ENCODE results near the gene UBE2F. TPM values are rescaled to one million over a fixed set of nuclear protein-coding genes. Genes with fewer than 3 reads are reported as not detected.
A peak's percentile ranks its signal among the peaks of the same experiment; 100 is the strongest.

UBE2F gene
- total and polyA plus RNA-seq, 2 of the 13 experiments (the other 11 are each of a cell fraction or from before 2014, with no cell fraction given): 35.4 to 73.1 TPM

GRCh38 chr2:238060096-238060541, 93.3 kb downstream of the UBE2F start (continued):
- TF ChIP-seq HINFP (CRISPR knock-in tag; IDR thresholded peaks at IDR 0.05; ENCODE audit: low read depth) (peak; percentile 93), ZNF784 (CRISPR knock-in tag; IDR thresholded peaks at IDR 0.05; ENCODE audit: borderline replicate concordance) (no peak), ZNF567 (CRISPR knock-in tag; IDR thresholded peaks at IDR 0.05; ENCODE audit: borderline replicate concordance) (no peak), HNF1A (IDR thresholded peaks at IDR 0.05; ENCODE audit: low read depth) (no peak), HNF1A (CRISPR knock-in tag; IDR thresholded peaks at IDR 0.05; ENCODE audit: borderline replicate concordance) (no peak), CREBL2 (CRISPR knock-in tag; IDR thresholded peaks at IDR 0.05; ENCODE audit: borderline replicate concordance) (0 out of 2 replicates have a peak, but pooled peaks have one; percentile 52), ZNF101 (CRISPR knock-in tag; IDR thresholded peaks at IDR 0.05; ENCODE audit: borderline replicate concordance, low read depth) (0 out of 2 replicates have a peak, but pooled peaks have one; percentile 10), ZNF234 (CRISPR knock-in tag; conservative IDR thresholded peaks at IDR 0.05) (0 out of 2 replicates have a peak, but pooled peaks have one; percentile 88), NKX3-1 (CRISPR knock-in tag; IDR thresholded peaks at IDR 0.05) (no peak), CCDC6 (CRISPR knock-in tag; IDR thresholded peaks at IDR 0.05) (0 out of 2 replicates have a peak, but pooled peaks have one; percentile 17), ZNF547 (CRISPR knock-in tag; IDR thresholded peaks at IDR 0.05) (no peak), SNAPC5 (CRISPR knock-in tag; IDR thresholded peaks at IDR 0.05; ENCODE audit: borderline replicate concordance) (0 out of 2 replicates have a peak, but pooled peaks have one; percentile 25), PCBP1 (IDR thresholded peaks at IDR 0.05; ENCODE audit: borderline replicate concordance, low read depth, low read length) (no peak), THAP7 (CRISPR knock-in tag; IDR thresholded peaks at IDR 0.05) (0 out of 2 replicates have a peak, but pooled peaks have one; percentile 11), ZC3H13 (CRISPR knock-in tag; IDR thresholded peaks at IDR 0.05) (peak; percentile 67; the same call in 1 of the 2 replicates), ZNF160 (CRISPR knock-in tag; IDR thresholded peaks at IDR 0.05) (0 out of 2 replicates have a peak, but pooled peaks have one; percentile 7), ATF7 (IDR thresholded peaks at IDR 0.05) (no peak), ATF7 (CRISPR knock-in tag; IDR thresholded peaks at IDR 0.05) (0 out of 2 replicates have a peak, but pooled peaks have one; percentile 36), ZNF354B (CRISPR knock-in tag; IDR thresholded peaks at IDR 0.05) (0 out of 2 replicates have a peak, but pooled peaks have one; percentile 65), ZNF616 (CRISPR knock-in tag; IDR thresholded peaks at IDR 0.05; ENCODE audit: low read depth) (0 out of 2 replicates have a peak, but pooled peaks have one; percentile 15)
